ENCODE measurements around the gene CRB2.

DNA sequence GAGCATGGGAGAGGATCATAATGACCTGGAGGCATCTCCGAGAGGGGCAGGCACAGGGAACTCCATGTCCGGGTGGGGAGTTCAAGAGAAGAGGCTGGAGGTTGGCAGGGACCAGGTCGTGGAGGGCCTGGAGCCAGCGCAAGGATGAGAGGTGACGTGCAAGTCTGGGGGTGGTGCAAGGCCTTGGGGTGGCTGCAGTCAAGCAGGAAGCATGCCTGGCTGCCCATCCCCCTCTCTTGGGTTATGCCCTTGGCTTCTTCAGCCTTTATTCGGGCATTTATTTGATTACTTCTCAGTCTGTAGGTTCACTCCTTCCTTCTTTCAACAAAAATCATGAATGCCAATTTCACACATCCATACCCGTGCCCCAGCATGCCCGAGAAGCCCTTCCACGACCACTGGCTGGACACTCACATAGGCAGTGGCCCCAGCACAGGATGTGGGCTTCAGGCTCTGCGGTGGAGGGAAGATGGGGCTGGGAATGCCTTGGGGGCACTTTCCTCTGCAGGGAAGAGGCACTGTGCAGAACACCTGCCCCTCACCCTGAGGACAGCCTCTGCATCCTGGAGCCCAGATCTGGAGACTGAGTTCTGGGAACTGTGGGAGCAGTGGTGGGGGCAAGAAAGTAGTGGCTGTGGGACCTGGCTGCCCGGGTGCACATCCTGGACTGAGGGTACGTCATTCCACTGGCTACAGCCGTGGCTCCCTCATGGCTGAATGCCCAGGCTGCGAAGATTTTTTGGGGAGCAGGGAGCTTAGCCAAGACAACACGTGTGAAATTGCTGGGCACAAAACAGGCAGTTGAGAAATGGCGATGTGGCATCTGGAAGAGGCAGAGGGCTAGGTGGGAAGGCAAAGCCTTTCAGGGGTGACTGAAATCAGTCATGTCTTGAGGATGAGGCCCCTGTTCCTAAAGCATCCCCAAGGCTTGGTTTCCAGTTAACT, 38.6 kb downstream of the CRB2 start:
- TF ChIP-seq, protein P1, sequence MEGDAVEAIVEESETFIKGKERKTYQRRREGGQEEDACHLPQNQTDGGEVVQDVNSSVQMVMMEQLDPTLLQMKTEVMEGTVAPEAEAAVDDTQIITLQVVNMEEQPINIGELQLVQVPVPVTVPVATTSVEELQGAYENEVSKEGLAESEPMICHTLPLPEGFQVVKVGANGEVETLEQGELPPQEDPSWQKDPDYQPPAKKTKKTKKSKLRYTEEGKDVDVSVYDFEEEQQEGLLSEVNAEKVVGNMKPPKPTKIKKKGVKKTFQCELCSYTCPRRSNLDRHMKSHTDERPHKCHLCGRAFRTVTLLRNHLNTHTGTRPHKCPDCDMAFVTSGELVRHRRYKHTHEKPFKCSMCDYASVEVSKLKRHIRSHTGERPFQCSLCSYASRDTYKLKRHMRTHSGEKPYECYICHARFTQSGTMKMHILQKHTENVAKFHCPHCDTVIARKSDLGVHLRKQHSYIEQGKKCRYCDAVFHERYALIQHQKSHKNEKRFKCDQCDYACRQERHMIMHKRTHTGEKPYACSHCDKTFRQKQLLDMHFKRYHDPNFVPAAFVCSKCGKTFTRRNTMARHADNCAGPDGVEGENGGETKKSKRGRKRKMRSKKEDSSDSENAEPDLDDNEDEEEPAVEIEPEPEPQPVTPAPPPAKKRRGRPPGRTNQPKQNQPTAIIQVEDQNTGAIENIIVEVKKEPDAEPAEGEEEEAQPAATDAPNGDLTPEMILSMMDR (IDR thresholded peaks at IDR 0.05), result no peak
- no peak for TF ChIP-seq EP300 (IDR thresholded peaks at IDR 0.05)
- no peak for TF ChIP-seq POLR2A (IDR thresholded peaks at IDR 0.05)

All from upper lobe of left lung (tissue), 4 donors.